GM19025 (cell line): ENCODE data around the gene DNAJB8.

ENCODE experiments used
- ATAC-seq: cut with Tn5 transposase; IDR thresholded peaks from one replicate; pipeline ENCODE4 v1.9.1; 2021; ENCODE audit warnings: mild to moderate bottlenecking, low read depth, moderate library complexity; ENCODE audit not compliant: unreplicated experiment

The DNAJB8 gene

GRCh38 chr3:128484404-128485281 is 18.0 kb upstream of the DNAJB8 start:
- ATAC-seq: no peak

DNA sequence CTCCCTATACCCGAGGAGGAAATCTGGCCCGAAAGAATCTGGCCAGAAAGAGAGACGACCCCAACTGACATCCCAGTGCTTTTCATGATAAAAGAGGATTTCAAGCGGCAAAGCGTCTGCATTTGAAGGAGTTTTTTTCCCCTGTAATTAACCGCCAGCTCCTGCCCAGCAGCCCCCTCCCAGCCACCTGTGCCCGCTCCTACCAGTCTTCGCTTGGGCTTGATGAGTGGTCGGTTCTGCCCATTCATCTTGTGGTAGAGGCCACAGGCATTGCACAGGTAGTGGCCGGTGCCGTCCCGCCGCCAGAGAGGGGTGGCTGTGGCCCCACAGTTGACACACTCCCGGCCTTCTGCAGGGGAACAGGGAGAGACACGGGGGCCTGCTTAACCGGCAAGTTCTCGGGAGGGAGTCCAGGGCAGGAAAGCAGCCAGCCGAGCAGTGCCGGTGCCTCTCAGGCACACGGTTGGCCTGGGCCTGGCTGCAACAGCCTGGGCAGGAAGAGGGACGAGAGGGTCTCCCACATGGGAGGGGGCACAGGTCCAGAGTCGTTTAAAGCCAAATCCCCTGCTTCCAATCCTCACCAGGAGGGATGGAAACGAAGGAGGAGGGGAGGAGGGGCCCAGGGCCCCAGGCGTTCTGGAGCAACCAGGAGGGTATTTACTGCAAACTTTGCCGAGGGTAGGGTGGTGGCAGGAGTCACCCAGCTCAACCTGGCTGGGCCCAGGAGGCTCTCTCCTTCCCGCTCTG is 17.1 kb upstream of the DNAJB8 start:
- no peak for ATAC-seq

- no peak for ATAC-seq
These were observed 16.3 kb upstream of the DNAJB8 start for GRCh38 chr3:128482666-128483656.

GRCh38 chr3:128482175-128482574 is 15.5 kb upstream of the DNAJB8 start:
- no peak for ATAC-seq

GRCh38 chr3:128481438-128481942 is 14.8 kb upstream of the DNAJB8 start:
- no peak for ATAC-seq

DNA sequence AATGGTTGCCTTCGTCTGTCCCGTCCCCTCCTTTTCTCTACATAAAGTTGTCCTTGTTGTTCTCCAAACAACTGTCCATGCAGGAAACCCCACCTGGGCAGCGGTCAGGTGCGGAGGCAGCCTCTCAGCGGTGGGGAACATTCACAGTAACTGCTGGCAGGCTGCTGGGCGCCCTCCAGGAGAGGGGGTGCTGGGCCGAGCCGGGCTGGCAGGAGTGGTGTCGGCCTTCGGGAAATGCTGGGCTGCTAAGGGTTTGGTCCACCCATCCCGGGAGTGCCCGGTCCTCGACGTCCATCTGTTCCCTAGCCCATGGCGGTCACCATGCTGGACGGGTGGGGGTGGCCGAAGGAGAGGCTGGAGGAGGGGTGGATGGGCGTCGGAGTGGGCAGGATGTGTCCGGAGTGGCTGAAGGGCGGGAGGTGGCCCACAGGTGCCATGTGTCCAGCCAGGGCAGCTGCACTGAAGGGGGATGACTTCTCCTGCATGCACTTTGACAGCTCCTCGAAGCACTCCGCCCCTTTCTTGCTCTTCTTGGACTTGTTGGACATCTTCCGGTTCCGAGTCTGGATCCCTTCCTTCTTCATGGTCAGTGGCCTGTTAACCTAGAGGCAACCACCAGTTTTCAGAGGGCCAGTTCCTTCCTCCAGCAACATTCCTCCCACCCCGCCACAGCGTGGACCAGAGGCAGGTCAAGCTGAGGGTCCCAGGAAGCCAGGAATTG is 14.2 kb upstream of the DNAJB8 start:
- no peak for ATAC-seq

GRCh38 chr3:128480278-128480677 is 13.6 kb upstream of the DNAJB8 start:
- ATAC-seq: no peak

- ATAC-seq: no peak
These were observed 12.9 kb upstream of the DNAJB8 start for GRCh38 chr3:128479558-128480086.

DNA sequence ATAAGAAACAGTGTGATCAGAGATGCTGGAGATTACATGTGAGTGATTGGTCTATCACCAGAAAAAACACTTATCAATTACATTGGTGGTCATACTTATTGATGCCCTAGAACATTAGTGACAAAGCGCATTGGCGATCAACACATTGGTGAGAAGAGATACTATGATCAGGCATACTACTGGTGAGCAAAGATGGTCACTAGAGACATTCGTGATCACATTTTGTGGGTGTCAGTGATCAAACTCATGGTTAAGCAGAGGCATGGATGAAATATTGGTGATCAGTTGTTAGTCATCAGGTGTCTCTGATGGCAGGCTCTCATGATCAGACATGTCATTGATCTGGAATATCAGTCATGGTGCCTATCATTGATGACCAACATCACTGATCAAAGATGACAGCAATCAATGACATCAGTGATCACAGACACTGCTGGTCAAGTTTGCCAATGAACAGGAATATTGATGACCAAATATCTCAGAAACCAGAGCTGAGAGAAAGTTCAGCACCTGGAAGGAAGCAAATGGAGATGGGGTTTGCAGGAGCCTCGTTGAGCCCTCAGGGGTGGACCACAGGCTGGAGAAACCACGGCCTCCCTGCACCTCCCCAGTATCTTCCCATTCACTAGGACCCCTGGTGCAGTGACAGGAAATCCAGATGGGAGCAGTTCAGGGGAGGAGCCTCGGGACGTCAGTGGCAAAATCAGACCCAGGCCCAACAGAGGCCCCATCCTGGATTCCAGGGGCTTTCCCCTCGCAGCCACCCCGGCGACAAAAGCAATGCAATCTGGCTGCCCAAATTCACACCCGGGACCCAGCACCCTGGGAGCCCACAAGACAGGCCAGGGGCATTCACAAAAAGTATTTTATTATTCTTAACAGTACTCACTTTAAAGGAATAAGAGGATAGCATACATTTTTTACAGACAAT is 12.2 kb upstream of the DNAJB8 start:
- no peak for ATAC-seq

GRCh38 chr3:128476659-128477058 is 10.0 kb upstream of the DNAJB8 start:
- no peak for ATAC-seq

- no peak for ATAC-seq
These were observed 8.7 kb upstream of the DNAJB8 start for GRCh38 chr3:128475355-128475754.

DNA sequence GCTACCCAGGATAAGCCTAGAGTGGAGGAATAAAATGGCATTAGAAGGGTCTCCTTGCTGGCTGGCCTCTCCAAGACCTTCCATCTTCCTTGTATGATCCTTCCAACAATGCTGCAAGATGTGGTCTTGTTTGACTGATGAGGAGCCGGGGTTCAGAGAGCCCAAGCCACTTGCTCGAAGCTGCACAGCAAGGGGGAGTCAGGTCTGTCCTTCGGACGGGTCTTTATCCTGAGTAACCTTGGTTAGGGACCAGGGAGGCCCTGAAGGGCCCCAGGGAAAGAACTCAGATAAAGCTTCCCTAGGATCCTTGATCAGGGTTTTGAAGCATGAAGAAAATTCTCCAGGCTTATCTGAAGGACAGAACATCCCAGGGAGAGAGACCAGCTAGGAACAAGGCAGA is 7.0 kb upstream of the DNAJB8 start:
- no peak for ATAC-seq

DNA sequence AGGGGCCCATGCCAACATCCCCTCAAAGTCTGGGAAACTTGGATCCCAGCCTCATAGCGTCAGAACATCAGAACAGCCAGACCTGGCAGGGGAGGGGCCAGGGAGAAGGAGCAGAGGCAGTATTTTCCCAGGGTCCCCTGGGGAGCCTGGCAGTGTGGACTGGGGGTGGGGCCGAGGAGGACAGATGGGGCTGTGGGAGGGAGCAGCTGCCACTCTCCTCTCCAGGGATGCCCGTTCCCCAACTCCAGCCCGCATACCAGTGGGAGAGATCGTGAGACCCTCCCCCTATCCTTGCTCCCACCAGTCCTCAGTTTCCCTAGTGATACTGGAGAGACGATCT is 6.5 kb upstream of the DNAJB8 start:
- no peak for ATAC-seq

DNA sequence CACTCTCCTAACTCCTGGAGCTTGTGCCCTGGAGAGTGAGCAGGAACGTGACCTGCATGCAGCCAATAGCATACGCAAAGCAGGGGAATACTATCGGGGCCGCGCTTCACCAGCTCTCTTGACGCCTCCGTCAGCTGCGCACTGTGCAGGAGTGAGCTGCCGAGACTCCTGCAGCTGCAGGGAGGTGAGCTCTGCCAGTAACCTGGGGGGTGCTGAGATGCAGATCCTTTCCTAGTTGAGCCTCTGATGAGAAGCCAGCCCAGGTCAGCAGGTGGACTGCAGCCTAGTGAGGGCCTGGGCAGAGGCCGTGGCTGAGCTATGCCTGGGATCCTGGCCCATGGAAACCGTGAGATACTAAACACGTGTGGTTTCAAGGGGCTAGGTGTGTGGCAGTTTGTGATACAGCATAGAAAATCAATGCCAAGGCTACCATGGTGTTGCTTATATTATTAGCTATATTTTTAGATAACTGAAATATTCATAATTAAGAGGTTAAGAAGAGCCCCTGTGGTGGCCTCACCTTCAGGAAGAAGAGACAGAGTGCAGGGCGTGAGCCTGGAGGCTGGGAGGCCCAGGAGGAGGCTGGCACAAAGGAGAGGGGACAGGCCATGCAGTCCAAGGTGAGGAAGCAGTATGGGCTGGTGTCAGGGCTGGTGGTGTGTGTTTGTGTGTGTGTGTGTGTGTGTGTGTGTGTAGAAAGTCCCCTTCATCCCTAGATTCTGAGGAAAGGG is 5.9 kb upstream of the DNAJB8 start:
- ATAC-seq: no peak

- no peak for ATAC-seq
These were observed 5.0 kb upstream of the DNAJB8 start for GRCh38 chr3:128471720-128472119.

DNA sequence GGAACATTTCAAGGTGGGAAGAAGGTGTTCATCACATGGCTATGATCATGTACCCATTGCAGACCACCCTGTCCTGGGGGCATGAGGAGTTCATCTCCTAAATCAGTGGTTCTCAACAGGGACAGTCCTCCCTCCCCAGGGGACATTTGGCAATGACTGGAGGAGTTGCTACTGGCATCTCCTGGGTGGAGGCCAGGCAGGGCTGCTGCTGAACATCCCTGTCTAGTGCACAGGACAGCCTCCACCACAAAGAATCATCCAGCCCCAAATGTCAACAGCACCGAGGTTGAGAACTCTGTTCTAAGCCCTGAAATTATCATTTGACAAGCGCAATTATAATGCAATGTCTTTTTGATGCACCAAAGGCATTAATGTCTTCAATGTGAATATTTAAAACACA is 4.4 kb upstream of the DNAJB8 start:
- ATAC-seq: no peak

GRCh38 chr3:128470134-128470899 is 3.6 kb upstream of the DNAJB8 start:
- no peak for ATAC-seq
